ENCODE results near the gene TGM1. TPM values are rescaled to one million over a fixed set of nuclear protein-coding genes. Genes with fewer than 3 reads are reported as not detected.
"Not testable (repeated sequence)": the region's sequence is repeated elsewhere in the genome, so short reads cannot be mapped to it uniquely, and the experiment has no call there.

The TGM1 gene
- total and polyA plus RNA-seq, 4 donors = 0.52 to 5.7 (median 1.1) TPM

DNA sequence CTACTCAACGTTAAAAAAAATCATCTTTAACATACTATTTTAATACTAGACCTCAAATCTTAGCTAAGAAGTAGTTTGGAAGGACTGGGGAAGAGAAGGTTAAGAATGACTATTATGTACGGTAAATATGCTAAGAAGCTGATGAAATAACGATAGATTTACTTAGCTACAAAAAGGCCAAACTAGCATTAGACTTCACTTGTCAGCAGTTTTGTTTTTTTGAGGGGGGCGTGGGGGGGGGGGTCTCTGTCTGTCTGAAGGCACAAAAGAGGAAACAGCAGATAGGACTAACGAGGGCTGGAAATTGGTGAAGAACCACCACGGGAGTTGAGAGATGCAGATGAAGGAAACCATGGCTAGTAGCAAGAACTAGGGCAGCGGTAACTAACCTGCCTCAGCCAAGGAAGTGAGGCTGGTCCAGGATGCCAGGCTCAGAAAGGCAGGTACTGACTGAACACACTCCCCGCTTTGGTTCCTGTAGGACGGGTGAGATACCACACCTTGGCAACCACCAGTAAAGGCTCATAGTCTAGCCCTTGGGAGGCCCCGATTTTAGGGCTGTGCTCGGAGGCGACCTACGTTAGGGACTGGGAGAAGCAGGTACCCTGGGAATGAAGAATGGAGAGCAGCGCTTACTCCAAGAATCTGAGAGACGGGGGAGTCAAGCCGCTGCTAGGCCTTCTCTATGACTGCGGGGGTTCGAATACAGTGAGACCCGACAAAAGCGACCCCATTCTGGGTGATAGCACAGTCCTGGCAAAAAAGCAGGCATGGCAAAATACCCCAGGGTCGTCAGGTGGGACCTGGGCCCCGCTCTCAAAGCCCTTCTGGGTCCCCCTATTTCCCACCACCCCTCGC, 31.5 kb downstream of the TGM1 start:
- no peaks in the 10 kb centered on the region for H3K36me3 ChIP-seq (ENCODE audit: control insufficient read depth in 1 of 2, insufficient read depth in 2 of 2, low read length in 1 of 2)
- intact Hi-C loops (cut with DNase I) = loop anchor here (1.0 to 5.0 kb wide), 2 partner anchors 34 to 36 kb away; partner anchors contain the start of gene TM9SF1 (in 2 of the 2)
- H3K27me3 ChIP-seq (ENCODE audit: control insufficient read depth in 1 of 2, insufficient read depth in 2 of 2, low read length in 1 of 2) = no peaks in the 10 kb centered on the region
- no peak for ATAC-seq (ENCODE audit: low FRiP score)
- peaks cover 0 to 3% of the 10 kb centered on the region in 2 donors for H3K4me1 ChIP-seq (ENCODE audit: control insufficient read depth in 1 of 2, insufficient read depth in 2 of 2, low read length in 2 of 2)
- WGBS, 2 donors = 10 to 11% methylated on average over 23 of the region's 23 CpGs
- peak overlapping the region; percentile 60 to 61 for H3K4me3 ChIP-seq (ENCODE audit: low read length in 2 of 2)
- H3K27ac ChIP-seq (ENCODE audit: low read depth in 1 of 2, low read length in 2 of 2) = peak overlapping the region in 1 of 2 donors; percentile 46
- no peaks in the 10 kb centered on the region for H3K9me3 ChIP-seq (ENCODE audit: control insufficient read depth, low read length)
- no peak for DNase-seq

DNA sequence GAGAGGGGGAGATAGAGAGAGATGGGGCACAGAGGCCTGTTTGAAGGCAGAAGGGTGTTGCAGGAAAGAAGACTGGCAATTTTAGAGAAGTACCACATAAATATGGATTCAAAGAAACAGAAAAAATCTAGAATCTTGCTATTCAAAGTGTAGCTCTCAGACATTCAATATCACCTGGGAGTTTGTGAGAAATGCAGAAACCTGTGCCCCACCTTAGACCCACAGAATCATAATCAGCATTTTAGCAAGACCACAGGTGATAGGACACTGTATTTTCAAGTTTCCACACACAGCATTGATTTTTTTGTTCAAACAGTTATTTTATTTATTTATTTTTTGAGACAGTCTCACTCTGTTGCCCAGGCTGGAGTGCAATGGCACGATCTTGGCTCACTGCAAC, 34.1 kb downstream of the TGM1 start:
- intact Hi-C loops (cut with DNase I) = no loop called here
- no peak overlapping the region for H3K4me3 ChIP-seq (ENCODE audit: low read length in 2 of 2)
- H3K4me1 ChIP-seq (ENCODE audit: control insufficient read depth in 1 of 2, insufficient read depth in 2 of 2, low read length in 2 of 2) = peaks cover 0 to 3% of the 10 kb centered on the region in 2 donors
- no peaks in the 10 kb centered on the region for H3K36me3 ChIP-seq (ENCODE audit: control insufficient read depth in 1 of 2, insufficient read depth in 2 of 2, low read length in 1 of 2)
- DNase-seq (no peak), ATAC-seq (ENCODE audit: low FRiP score) (no peak)
- WGBS, 2 donors = 0 to 2% methylated on average over 1 of the region's 1 CpG
- H3K27ac ChIP-seq (ENCODE audit: low read depth in 1 of 2, low read length in 2 of 2) = no peak overlapping the region
- no peaks in the 10 kb centered on the region for H3K9me3 ChIP-seq (ENCODE audit: control insufficient read depth, low read length)
- no peaks in the 10 kb centered on the region for H3K27me3 ChIP-seq (ENCODE audit: control insufficient read depth in 1 of 2, insufficient read depth in 2 of 2, low read length in 1 of 2)

DNA sequence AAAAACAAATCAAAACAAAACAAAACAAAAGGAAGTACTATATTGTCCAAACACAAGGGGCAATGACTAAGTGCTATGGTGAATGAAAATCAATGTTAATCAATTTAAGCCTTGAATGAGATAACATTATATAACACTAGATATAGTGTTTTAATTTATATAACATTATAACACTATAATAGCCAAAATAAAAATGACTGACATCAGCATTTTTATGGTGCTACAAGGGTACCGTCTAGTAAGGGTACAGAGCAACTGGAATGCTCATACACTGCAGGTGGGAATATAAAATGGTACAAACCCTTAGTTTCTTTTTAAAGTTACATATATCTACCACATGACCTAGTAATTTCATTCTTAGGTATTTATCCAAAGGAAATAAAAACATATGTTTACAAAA, 36.5 kb downstream of the TGM1 start:
- DNase-seq (no peak), ATAC-seq (ENCODE audit: low FRiP score) (no peak)
- H3K4me1 ChIP-seq (ENCODE audit: control insufficient read depth in 1 of 2, insufficient read depth in 2 of 2, low read length in 2 of 2) = no peaks in the 10 kb centered on the region
- no peaks in the 10 kb centered on the region for H3K9me3 ChIP-seq (ENCODE audit: control insufficient read depth, low read length)
- no peak overlapping the region for H3K27ac ChIP-seq (ENCODE audit: low read depth in 1 of 2, low read length in 2 of 2)
- intact Hi-C loops (cut with DNase I) = no loop called here
- H3K36me3 ChIP-seq (ENCODE audit: control insufficient read depth in 1 of 2, insufficient read depth in 2 of 2, low read length in 1 of 2) = no peaks in the 10 kb centered on the region
- no peak overlapping the region for H3K4me3 ChIP-seq (ENCODE audit: low read length in 2 of 2)
- 58 to 63% methylated on average over 1 of the region's 1 CpG for WGBS, 2 donors
- no peaks in the 10 kb centered on the region for H3K27me3 ChIP-seq (ENCODE audit: control insufficient read depth in 1 of 2, insufficient read depth in 2 of 2, low read length in 1 of 2)

DNA sequence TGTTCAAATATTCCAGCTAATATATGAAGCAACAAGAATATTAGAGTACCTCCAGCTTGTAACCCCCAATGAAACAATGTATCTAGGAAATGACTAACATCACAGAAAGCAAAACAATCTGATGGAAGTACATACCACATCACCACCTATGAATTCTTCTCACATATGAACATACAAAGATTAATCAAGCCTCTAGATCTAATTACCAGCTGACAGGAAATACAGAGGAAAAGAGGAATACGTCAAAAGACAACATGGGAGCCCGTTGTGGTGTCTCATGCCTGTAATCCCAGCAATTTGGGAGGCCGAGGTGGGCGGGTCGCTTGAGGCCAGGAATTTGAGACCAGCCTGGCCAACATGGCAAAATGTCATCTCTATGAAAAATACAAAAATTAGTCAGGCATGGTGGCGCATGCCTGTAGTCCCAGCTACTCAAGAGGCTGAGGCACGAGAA, 38.3 kb downstream of the TGM1 start:
- Histone ChIP-seq H3K27me3 (ENCODE audit: control insufficient read depth in 1 of 2, insufficient read depth in 2 of 2, low read length in 1 of 2) (no peaks in the 10 kb centered on the region), H3K9me3 (ENCODE audit: control insufficient read depth, low read length) (no peaks in the 10 kb centered on the region), H3K27ac (ENCODE audit: low read depth in 1 of 2, low read length in 2 of 2) (no peak overlapping the region), H3K36me3 (ENCODE audit: control insufficient read depth in 1 of 2, insufficient read depth in 2 of 2, low read length in 1 of 2) (no peaks in the 10 kb centered on the region), H3K4me1 (ENCODE audit: control insufficient read depth in 1 of 2, insufficient read depth in 2 of 2, low read length in 2 of 2) (no peaks in the 10 kb centered on the region), H3K4me3 (ENCODE audit: low read length in 2 of 2) (no peak overlapping the region)
- ATAC-seq (ENCODE audit: low FRiP score) (no peak), DNase-seq (no peak)
- WGBS, 2 donors = 82 to 85% methylated on average over 7 of the region's 7 CpGs
- intact Hi-C loops (cut with DNase I) = no loop called here

DNA sequence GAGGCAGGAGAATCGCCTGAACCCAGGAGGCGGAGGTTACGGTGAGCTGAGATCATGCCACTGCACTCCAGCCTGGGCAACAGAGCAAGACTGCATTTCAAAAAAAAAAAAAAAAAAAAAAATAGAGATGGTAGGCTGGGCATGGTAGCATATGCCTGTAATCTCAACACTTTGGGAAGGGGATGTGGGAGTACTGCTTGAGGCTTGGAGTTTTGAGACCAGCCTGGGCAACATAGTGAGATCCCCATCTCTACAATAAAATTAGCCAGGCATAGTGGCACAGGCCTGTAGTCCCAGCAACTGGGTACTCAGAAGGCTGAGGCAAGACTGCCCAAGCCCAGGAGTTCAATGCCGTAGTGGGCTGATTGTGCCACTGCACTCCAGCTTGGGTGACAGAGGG, 40.0 kb downstream of the TGM1 start:
- WGBS, 2 donors = 97% methylated on average over 4 of the region's 4 CpGs
- DNase-seq; ATAC-seq (ENCODE audit: low FRiP score); H3K36me3 ChIP-seq (ENCODE audit: control insufficient read depth in 1 of 2, insufficient read depth in 2 of 2, low read length in 1 of 2); H3K27ac ChIP-seq (ENCODE audit: low read depth in 1 of 2, low read length in 2 of 2); H3K4me3 ChIP-seq (ENCODE audit: low read length in 2 of 2); intact Hi-C loops (cut with DNase I); H3K9me3 ChIP-seq (ENCODE audit: control insufficient read depth, low read length); H3K27me3 ChIP-seq (ENCODE audit: control insufficient read depth in 1 of 2, insufficient read depth in 2 of 2, low read length in 1 of 2); H3K4me1 ChIP-seq (ENCODE audit: control insufficient read depth in 1 of 2, insufficient read depth in 2 of 2, low read length in 2 of 2): not testable (repeated sequence)

DNA sequence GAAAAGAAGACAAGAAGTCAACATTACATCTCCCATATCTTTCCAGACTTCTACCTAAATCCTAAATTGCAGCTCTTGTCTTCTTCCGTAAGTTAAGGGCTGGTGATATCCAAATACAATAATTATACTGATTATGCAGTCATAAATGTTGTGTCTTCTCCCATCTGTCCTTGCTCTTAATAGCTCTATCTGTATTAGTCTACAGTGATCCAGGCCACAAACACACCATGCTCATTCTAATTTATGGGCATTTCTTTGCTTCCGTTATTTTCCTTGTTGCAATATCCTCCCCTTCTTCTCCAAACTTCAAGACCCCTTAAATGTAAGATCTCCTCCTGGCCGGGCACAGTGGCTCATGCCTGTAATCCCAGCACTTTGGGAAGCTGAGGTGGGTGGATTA, 43.5 kb downstream of the TGM1 start:
- 57% methylated on average over 3 of the region's 3 CpGs for WGBS, 2 donors
- no peak overlapping the region for H3K4me3 ChIP-seq (ENCODE audit: low read length in 2 of 2)
- ATAC-seq (ENCODE audit: low FRiP score) (no peak), DNase-seq (no peak)
- H3K27me3 ChIP-seq (ENCODE audit: control insufficient read depth in 1 of 2, insufficient read depth in 2 of 2, low read length in 1 of 2) = no peaks in the 10 kb centered on the region
- H3K27ac ChIP-seq (ENCODE audit: low read depth in 1 of 2, low read length in 2 of 2) = no peak overlapping the region
- H3K9me3 ChIP-seq (ENCODE audit: control insufficient read depth, low read length) = no peaks in the 10 kb centered on the region
- H3K36me3 ChIP-seq (ENCODE audit: control insufficient read depth in 1 of 2, insufficient read depth in 2 of 2, low read length in 1 of 2) = no peaks in the 10 kb centered on the region
- no peaks in the 10 kb centered on the region for H3K4me1 ChIP-seq (ENCODE audit: control insufficient read depth in 1 of 2, insufficient read depth in 2 of 2, low read length in 2 of 2)
- intact Hi-C loops (cut with DNase I) = no loop called here

DNA sequence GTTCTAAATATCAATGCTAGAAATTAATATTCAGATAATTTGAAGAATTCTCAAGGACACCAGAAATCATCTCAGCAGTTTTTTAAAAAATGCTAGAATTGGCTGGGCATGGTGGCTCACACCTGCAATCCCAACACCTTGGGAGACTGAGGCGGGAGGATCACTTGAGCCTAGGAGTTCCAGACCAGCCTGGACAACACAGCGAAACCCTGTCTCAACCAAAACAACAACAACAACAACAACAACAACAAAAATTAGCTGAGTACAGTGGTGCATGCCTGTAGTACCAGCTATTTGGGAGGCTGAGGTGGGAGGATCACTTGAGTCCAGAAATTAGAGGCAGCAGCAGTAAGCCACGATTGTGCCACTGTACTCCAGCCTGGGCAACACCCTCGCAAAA, 43.9 kb downstream of the TGM1 start:
- Histone ChIP-seq H3K36me3 (ENCODE audit: control insufficient read depth in 1 of 2, insufficient read depth in 2 of 2, low read length in 1 of 2) (no peaks in the 10 kb centered on the region), H3K27ac (ENCODE audit: low read depth in 1 of 2, low read length in 2 of 2) (no peak overlapping the region), H3K27me3 (ENCODE audit: control insufficient read depth in 1 of 2, insufficient read depth in 2 of 2, low read length in 1 of 2) (no peaks in the 10 kb centered on the region), H3K4me3 (ENCODE audit: low read length in 2 of 2) (no peak overlapping the region), H3K9me3 (ENCODE audit: control insufficient read depth, low read length) (no peaks in the 10 kb centered on the region), H3K4me1 (ENCODE audit: control insufficient read depth in 1 of 2, insufficient read depth in 2 of 2, low read length in 2 of 2) (no peaks in the 10 kb centered on the region)
- WGBS, 2 donors = 82 to 84% methylated on average over 4 of the region's 4 CpGs
- ATAC-seq (ENCODE audit: low FRiP score) (no peak), DNase-seq (no peak)
- intact Hi-C loops (cut with DNase I) = no loop called here

DNA sequence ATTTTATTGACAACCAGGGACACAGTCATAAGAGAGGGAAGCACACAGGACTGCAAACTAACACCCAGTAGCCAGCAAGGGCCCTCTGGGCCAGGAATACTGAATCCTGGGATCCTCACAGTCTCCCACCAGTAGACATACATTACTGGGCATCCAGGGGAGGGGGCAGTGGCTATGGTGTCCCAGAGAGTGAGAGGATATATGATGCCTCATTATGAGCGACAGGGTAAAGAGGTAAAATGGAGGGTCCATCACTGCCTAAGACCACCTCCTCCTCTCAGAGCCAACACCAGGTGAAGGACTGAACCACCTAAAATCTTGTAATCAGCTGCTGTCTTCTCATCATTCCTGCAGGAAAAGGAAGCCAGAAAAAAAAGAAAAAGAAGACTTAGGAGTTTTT, 46.1 kb downstream of the TGM1 start:
- ATAC-seq (ENCODE audit: low FRiP score); H3K27me3 ChIP-seq (ENCODE audit: control insufficient read depth in 1 of 2, insufficient read depth in 2 of 2, low read length in 1 of 2); H3K27ac ChIP-seq (ENCODE audit: low read depth in 1 of 2, low read length in 2 of 2); H3K4me3 ChIP-seq (ENCODE audit: low read length in 2 of 2); H3K9me3 ChIP-seq (ENCODE audit: control insufficient read depth, low read length); intact Hi-C loops (cut with DNase I); H3K4me1 ChIP-seq (ENCODE audit: control insufficient read depth in 1 of 2, insufficient read depth in 2 of 2, low read length in 2 of 2); H3K36me3 ChIP-seq (ENCODE audit: control insufficient read depth in 1 of 2, insufficient read depth in 2 of 2, low read length in 1 of 2); DNase-seq: not testable (repeated sequence)
- WGBS, 2 donors = 90% methylated on average over 1 of the region's 1 CpG

DNA sequence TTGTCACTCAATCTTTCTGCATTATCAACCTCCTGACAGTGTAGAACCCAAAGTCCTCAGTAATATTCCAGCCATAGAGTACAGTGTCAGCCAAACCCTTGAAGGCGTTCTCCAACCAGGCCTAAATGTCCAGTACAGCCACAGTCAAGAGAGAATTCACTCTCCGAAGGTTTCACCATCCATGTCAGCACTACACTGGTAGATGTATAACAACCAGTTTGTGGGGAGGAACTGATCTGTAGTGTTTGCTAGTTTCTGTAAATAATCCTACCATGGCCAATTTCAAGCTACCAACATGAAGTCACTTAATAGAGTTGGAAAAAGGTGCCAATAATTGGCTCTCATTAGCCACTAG, 46.7 kb downstream of the TGM1 start:
- intact Hi-C loops (cut with DNase I) = no loop called here
- Histone ChIP-seq H3K27me3 (ENCODE audit: control insufficient read depth in 1 of 2, insufficient read depth in 2 of 2, low read length in 1 of 2) (no peaks in the 10 kb centered on the region), H3K27ac (ENCODE audit: low read depth in 1 of 2, low read length in 2 of 2) (peak overlapping the region; percentile 4 to 67), H3K4me3 (ENCODE audit: low read length in 2 of 2) (no peak overlapping the region), H3K4me1 (ENCODE audit: control insufficient read depth in 1 of 2, insufficient read depth in 2 of 2, low read length in 2 of 2) (no peaks in the 10 kb centered on the region), H3K36me3 (ENCODE audit: control insufficient read depth in 1 of 2, insufficient read depth in 2 of 2, low read length in 1 of 2) (no peaks in the 10 kb centered on the region), H3K9me3 (ENCODE audit: control insufficient read depth, low read length) (no peaks in the 10 kb centered on the region)
- no peak for DNase-seq
- WGBS, 2 donors = 87% methylated on average over 2 of the region's 2 CpGs
- no peak for ATAC-seq (ENCODE audit: low FRiP score)

Measured in aorta (tissue), 5 donors.